Measurements from ENCODE around the gene RCC2. TPM values are rescaled to one million over a fixed set of nuclear protein-coding genes. Genes with fewer than 3 reads are reported as not detected.

The RCC2 gene
- total RNA-seq, 4 donors from 2014 or later, result 62.6 to 78.5 (median 71.3) TPM

DNA sequence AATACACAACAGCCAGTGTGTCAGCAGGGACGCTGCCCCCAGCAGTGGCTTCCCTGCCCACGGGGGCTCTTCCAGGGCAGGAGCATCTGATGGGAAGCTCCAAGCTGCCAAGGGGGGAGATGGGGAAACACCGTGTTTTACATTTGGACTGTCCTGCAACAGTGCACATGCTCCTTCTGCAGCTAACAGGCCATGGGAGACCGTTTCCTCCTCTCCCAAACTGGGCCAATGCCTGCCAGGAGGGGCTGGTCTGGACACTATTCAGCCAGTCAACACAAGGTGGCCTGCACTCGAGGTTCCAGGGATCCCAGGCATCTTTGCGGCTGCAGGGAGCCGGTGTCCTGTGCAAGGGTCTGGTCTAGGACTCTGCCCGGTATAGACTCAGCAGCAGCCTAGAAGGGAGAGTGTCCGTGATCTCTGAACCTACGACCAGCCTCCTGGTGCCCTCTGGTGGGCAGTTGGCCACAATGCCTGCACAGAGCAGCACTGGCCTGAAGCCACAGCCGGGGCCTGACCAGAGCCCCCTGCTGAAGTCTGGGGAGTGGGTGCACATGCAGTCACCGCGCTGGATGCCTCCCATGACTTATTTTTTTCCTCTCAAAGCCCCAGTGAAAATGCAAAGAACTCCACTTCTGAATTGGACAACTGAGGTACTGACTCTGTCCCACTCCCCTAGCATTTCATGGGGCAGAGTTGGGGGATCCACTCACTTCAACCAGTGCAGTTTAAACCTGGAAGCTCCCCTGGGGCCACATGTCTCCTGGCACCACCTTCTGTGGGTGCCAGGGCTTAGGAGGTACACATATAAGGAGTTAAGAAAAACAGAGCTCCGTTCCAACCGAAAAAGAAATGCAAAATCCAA lies 33.3 kb downstream of the RCC2 start:
- H3K4me3 ChIP-seq (ENCODE audit: low read depth, poor library complexity, severe bottlenecking), result no peak overlapping the region
- TF ChIP-seq POLR2A (IDR thresholded peaks at IDR 0.05), result no peak
- TF ChIP-seq, protein P1, sequence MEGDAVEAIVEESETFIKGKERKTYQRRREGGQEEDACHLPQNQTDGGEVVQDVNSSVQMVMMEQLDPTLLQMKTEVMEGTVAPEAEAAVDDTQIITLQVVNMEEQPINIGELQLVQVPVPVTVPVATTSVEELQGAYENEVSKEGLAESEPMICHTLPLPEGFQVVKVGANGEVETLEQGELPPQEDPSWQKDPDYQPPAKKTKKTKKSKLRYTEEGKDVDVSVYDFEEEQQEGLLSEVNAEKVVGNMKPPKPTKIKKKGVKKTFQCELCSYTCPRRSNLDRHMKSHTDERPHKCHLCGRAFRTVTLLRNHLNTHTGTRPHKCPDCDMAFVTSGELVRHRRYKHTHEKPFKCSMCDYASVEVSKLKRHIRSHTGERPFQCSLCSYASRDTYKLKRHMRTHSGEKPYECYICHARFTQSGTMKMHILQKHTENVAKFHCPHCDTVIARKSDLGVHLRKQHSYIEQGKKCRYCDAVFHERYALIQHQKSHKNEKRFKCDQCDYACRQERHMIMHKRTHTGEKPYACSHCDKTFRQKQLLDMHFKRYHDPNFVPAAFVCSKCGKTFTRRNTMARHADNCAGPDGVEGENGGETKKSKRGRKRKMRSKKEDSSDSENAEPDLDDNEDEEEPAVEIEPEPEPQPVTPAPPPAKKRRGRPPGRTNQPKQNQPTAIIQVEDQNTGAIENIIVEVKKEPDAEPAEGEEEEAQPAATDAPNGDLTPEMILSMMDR (IDR thresholded peaks at IDR 0.05), result no peak
- no peak for DNase-seq (ENCODE audit: low spot score in 2 of 2)
- WGBS, 2 donors, result 55 to 58% methylated on average over 12 to 15 of the region's 15 CpGs
- intact Hi-C loops (cut with DNase I; ENCODE audit: low total_unique reads), result no loop called here

DNA sequence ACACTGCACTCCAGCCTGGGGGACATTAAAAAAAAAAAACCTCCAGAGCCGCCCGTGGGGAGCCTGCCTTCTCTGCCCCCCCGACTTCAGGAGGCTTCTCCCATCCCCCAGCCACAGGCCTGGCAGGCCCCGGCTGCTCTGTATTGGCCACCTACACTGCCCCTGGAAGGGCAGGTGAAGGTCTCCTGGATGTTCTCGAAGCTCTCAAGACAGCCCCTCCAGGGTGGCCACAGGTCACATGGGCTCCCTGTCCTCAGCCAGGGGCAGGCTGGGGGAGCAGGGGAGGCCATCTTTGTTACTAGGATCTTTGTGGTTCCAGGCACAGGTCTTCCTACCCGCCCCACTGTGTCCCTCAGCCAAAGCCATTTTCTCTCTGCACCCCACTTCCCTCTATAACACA lies 34.7 kb downstream of the RCC2 start:
- intact Hi-C loops (cut with DNase I; ENCODE audit: low total_unique reads), result no loop called here
- no peak for DNase-seq (ENCODE audit: low spot score in 2 of 2)
- no peak for TF ChIP-seq POLR2A (IDR thresholded peaks at IDR 0.05)
- H3K4me3 ChIP-seq (ENCODE audit: low read depth, poor library complexity, severe bottlenecking), result no peak overlapping the region
- 69 to 82% methylated on average over 6 of the region's 6 CpGs for WGBS, 2 donors

- WGBS, 2 donors, result 67 to 74% methylated on average over 14 to 15 of the region's 15 CpGs
- DNase-seq (ENCODE audit: low spot score in 2 of 2), result no peak
- TF ChIP-seq, protein P1 (IDR thresholded peaks at IDR 0.05), result no peak
- TF ChIP-seq POLR2A (IDR thresholded peaks at IDR 0.05), result no peak
- intact Hi-C loops (cut with DNase I; ENCODE audit: low total_unique reads), result no loop called here
- H3K4me3 ChIP-seq (ENCODE audit: low read depth, poor library complexity, severe bottlenecking), result no peak overlapping the region
Observed at GRCh38 chr1:17404034-17404684, 35.3 kb downstream of the RCC2 start.

DNA sequence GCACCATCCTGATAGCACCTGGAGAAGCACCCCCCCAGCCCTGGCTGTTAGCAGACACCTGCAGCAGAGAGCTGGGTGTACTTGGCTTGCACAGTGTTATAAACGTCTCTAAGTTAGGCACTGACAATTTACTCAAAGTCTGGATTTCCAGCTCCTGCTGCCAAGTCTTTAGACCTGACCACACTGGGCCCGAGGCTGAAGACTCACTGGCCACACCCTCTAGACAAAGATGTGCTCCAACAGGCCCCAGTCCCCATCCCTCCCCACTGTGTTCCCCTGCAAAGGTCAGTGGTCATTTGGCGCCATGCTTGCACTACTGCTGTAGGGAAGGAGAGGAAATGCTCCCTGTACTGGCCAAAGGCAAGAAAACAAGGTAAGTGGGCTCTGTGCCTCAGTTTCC lies 36.4 kb downstream of the RCC2 start:
- TF ChIP-seq, protein P1 (IDR thresholded peaks at IDR 0.05), result no peak
- TF ChIP-seq POLR2A (IDR thresholded peaks at IDR 0.05), result no peak
- intact Hi-C loops (cut with DNase I; ENCODE audit: low total_unique reads), result no loop called here
- H3K4me3 ChIP-seq (ENCODE audit: low read depth, poor library complexity, severe bottlenecking), result no peak overlapping the region
- DNase-seq (ENCODE audit: low spot score in 2 of 2), result no peak
- 30 to 60% methylated on average over 2 to 3 of the region's 3 CpGs for WGBS, 2 donors

- 63 to 66% methylated on average over 4 of the region's 4 CpGs for WGBS, 2 donors
Observed at GRCh38 chr1:17401841-17402240, 37.6 kb downstream of the RCC2 start.

More at GRCh38 chr1:17401841-17402240, 37.6 kb downstream of the RCC2 start:
- no peak for DNase-seq (ENCODE audit: low spot score in 2 of 2)
- no peak for TF ChIP-seq POLR2A (IDR thresholded peaks at IDR 0.05)
- TF ChIP-seq, protein P1 (IDR thresholded peaks at IDR 0.05), result no peak
- H3K4me3 ChIP-seq (ENCODE audit: low read depth, poor library complexity, severe bottlenecking), result no peak overlapping the region
- intact Hi-C loops (cut with DNase I; ENCODE audit: low total_unique reads), result no loop called here

Measured in lower leg skin (tissue), 4 donors.